Measurements from ENCODE around the gene ICAM3.

GRCh38 chr19:10288662-10289166, 50.7 kb downstream of the ICAM3 start:
- no peak for TF ChIP-seq CTCF (IDR thresholded peaks at IDR 0.05)
- TF ChIP-seq POLR2AphosphoS5 (IDR thresholded peaks at IDR 0.05), result no peak
- TF ChIP-seq POLR2A (IDR thresholded peaks at IDR 0.05; ENCODE audit: low read depth), result no peak
- no peak for TF ChIP-seq EP300 (IDR thresholded peaks at IDR 0.05)

Measured in esophagus muscularis mucosa (tissue), 4 donors.